Osteoblast (primary cell): ENCODE data around the gene AGBL5. TPM values are rescaled to one million over a fixed set of nuclear protein-coding genes. Genes with fewer than 3 reads are reported as not detected.
"Not testable (repeated sequence)": the region's sequence is repeated elsewhere in the genome, so short reads cannot be mapped to it uniquely, and the experiment has no call there.

Source experiments
- DNase-seq: peaks from one replicate; pipeline ENCODE4 v3.0.0; 2011; ENCODE audit warnings: low spot score, mixed read lengths; ENCODE audit not compliant: insufficient read length; ENCODE audit errors: missing footprints
- H2AFZ ChIP-seq: 2 replicates; pipeline ENCODE4 v1.6.0; 2011; ENCODE audit warnings: mild to moderate bottlenecking, low read length
- H3K27ac ChIP-seq: 2 replicates; pipeline ENCODE4 v1.5.1; 2011; ENCODE audit warnings: mild to moderate bottlenecking, low read depth, low read length, moderate library complexity
- H3K27me3 ChIP-seq: 2 replicates; pipeline ENCODE4 v1.6.0; 2012; ENCODE audit warnings: mild to moderate bottlenecking, control low read depth, inconsistent platforms, low read length, moderate library complexity; ENCODE audit not compliant: insufficient read depth
- H3K36me3 ChIP-seq: 2 replicates; pipeline ENCODE4 v1.5.1; 2011; ENCODE audit warnings: mild to moderate bottlenecking, low read length, control low read depth, moderate library complexity; ENCODE audit not compliant: insufficient read depth
- H3K4me1 ChIP-seq: 2 replicates; pipeline ENCODE4 v1.5.1; 2011; ENCODE audit warnings: mild to moderate bottlenecking, low read length, control low read depth, moderate library complexity; ENCODE audit not compliant: insufficient read depth
- H3K4me2 ChIP-seq: 2 replicates; pipeline ENCODE4 v1.6.0; 2011; ENCODE audit warnings: mild to moderate bottlenecking, low read length; ENCODE audit not compliant: insufficient read depth
- H3K4me3 ChIP-seq: fragments of 200-600 bp; sonication (generic); 3 replicates; pipeline ENCODE4 v1.5.1; 2012; ENCODE audit warnings: mild to moderate bottlenecking, low read length, inconsistent platforms; ENCODE audit not compliant: insufficient read depth
- H3K79me2 ChIP-seq: 2 replicates; pipeline ENCODE4 v1.6.0; 2012; ENCODE audit warnings: mild to moderate bottlenecking, low read length, control low read depth, inconsistent platforms; ENCODE audit not compliant: insufficient read depth
- H3K9me3 ChIP-seq: 2 replicates; pipeline ENCODE4 v1.5.1; 2011; ENCODE audit warnings: low read depth, low read length, control low read depth
- H4K20me1 ChIP-seq: 2 replicates; pipeline ENCODE4 v1.6.0; 2012; ENCODE audit warnings: mild to moderate bottlenecking, low read length, control low read depth; ENCODE audit not compliant: insufficient read depth
- total RNA-seq: library from RNA; depleted of rRNA; stranded (reverse); fragments of >200 nt; gene quantifications from 2 replicates; pipeline ENCODE4 v1.2.3, GENCODE V29; 2012
- TF ChIP-seq, protein P1 (sequence below): IDR thresholded peaks from 2 replicates; pipeline ENCODE4 v1.5.1; 2011; ENCODE audit warnings: mild to moderate bottlenecking, low read depth, low read length, moderate library complexity; ENCODE audit errors: extremely low read depth

Gene AGBL5
- total RNA-seq, 1 donor = 24.6 TPM

GRCh38 chr2:27117995-27118524 lies 66.6 kb downstream of the AGBL5 start:
- TF ChIP-seq, protein P1, sequence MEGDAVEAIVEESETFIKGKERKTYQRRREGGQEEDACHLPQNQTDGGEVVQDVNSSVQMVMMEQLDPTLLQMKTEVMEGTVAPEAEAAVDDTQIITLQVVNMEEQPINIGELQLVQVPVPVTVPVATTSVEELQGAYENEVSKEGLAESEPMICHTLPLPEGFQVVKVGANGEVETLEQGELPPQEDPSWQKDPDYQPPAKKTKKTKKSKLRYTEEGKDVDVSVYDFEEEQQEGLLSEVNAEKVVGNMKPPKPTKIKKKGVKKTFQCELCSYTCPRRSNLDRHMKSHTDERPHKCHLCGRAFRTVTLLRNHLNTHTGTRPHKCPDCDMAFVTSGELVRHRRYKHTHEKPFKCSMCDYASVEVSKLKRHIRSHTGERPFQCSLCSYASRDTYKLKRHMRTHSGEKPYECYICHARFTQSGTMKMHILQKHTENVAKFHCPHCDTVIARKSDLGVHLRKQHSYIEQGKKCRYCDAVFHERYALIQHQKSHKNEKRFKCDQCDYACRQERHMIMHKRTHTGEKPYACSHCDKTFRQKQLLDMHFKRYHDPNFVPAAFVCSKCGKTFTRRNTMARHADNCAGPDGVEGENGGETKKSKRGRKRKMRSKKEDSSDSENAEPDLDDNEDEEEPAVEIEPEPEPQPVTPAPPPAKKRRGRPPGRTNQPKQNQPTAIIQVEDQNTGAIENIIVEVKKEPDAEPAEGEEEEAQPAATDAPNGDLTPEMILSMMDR = no peak
- Histone ChIP-seq H3K27ac (no peak overlapping the region), H3K36me3 (no peaks in the 10 kb centered on the region), H3K4me2 (peak overlapping the region; percentile 91), H4K20me1 (peaks cover 3% of the 10 kb centered on the region), H3K4me3 (peak overlapping the region; percentile 70), H3K79me2 (no peaks in the 10 kb centered on the region), H3K9me3 (no peaks in the 10 kb centered on the region), H3K27me3 (peaks cover 43% of the 10 kb centered on the region), H3K4me1 (no peaks in the 10 kb centered on the region), H2AFZ (peak overlapping the region; percentile 77)
- peak; percentile 84 for DNase-seq

GRCh38 chr2:27118525-27119329 lies 67.3 kb downstream of the AGBL5 start, which contains the start of gene CGREF1:
Gene CGREF1, minus strand, starts transcription at chr2:27119128. Its CDS starts 14,762 bp downstream, at chr2:27104366.
- Histone ChIP-seq H3K4me2 (peak within 1 kb of the TSS; percentile 91), H4K20me1 (peaks cover 3% of the 10 kb centered on the region), H3K36me3 (no peaks in the 10 kb centered on the region), H2AFZ (peak within 1 kb of the TSS; percentile 77), H3K9me3 (no peaks in the 10 kb centered on the region), H3K27me3 (peaks cover 43% of the 10 kb centered on the region), H3K27ac (no peak within 1 kb of the TSS), H3K4me3 (peak within 1 kb of the TSS; percentile 70), H3K79me2 (no peaks in the 10 kb centered on the region), H3K4me1 (peaks cover 3% of the 10 kb centered on the region)
- TF ChIP-seq, protein P1 = no peak
- peak; percentile 97 for DNase-seq

DNA sequence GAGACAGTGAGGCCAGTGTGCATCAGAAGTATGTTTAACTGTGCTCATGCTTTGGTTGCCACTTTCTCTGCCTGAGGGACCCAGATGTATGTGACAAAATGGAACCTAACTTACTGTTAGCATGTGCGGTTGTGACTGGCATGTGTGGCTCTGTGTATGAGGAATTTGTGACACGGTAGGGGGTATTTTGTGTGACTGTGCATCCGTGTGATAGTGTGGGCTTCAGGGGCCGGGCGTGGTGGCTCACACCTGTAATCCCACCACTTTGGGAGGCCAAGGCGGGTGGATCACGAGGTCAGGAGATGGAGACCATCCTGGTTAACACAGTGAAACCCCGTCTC lies 67.8 kb downstream of the AGBL5 start:
- H3K36me3 ChIP-seq, H3K9me3 ChIP-seq, H3K79me2 ChIP-seq, H4K20me1 ChIP-seq, DNase-seq, H3K4me1 ChIP-seq, H3K27ac ChIP-seq: not testable (repeated sequence)
- Histone ChIP-seq H3K4me2 (peak overlapping the region; percentile 91), H2AFZ (peak overlapping the region; percentile 65), H3K27me3 (peaks cover 43% of the 10 kb centered on the region), H3K4me3 (peak overlapping the region; percentile 70)

Other genes with a start within 250 kb of the AGBL5 start
- not detected in 2 replicates for gene DPYSL5, start 203.5 kb upstream of the AGBL5 start, total RNA-seq
- 6.5 TPM in 2 replicates for gene MAPRE3, start 81.0 kb upstream of the AGBL5 start, total RNA-seq
- 50.3 and 50.7 TPM in 2 replicates for gene TMEM214, start 18.7 kb upstream of the AGBL5 start, total RNA-seq
- 202 and 235 TPM in 2 replicates for gene OST4, start 20.0 kb downstream of the AGBL5 start, total RNA-seq
- gene EMILIN1, start 26.9 kb downstream of the AGBL5 start, total RNA-seq = 137 and 138 TPM in 2 replicates
- gene KHK, start 35.1 kb downstream of the AGBL5 start, total RNA-seq = 0.29 and 0.36 TPM in 2 replicates
- gene CGREF1, start 67.5 kb downstream of the AGBL5 start, total RNA-seq = 6.8 and 14.5 TPM in 2 replicates
- gene ABHD1, start 72.1 kb downstream of the AGBL5 start, total RNA-seq = under 0.01 TPM in 2 replicates
- 42.4 and 45.2 TPM in 2 replicates for gene PREB, start 83.0 kb downstream of the AGBL5 start, total RNA-seq
- gene PRR30, start 87.7 kb downstream of the AGBL5 start, total RNA-seq = not detected in 2 replicates
- gene TCF23, start 97.3 kb downstream of the AGBL5 start, total RNA-seq = not detected in 2 replicates
- 187 and 198 TPM in 2 replicates for gene ATRAID, start 160.4 kb downstream of the AGBL5 start, total RNA-seq
- gene SLC5A6, start 160.6 kb downstream of the AGBL5 start, total RNA-seq = 14.1 TPM in 2 replicates
- 28.6 and 30.8 TPM in 2 replicates for gene CAD, start 165.7 kb downstream of the AGBL5 start, total RNA-seq
- under 0.01 and 0.88 TPM in 2 replicates for gene SLC30A3, start 211.4 kb downstream of the AGBL5 start, total RNA-seq
- gene DNAJC5G, start 223.8 kb downstream of the AGBL5 start, total RNA-seq = not detected in 2 replicates
- gene TRIM54, start 230.8 kb downstream of the AGBL5 start, total RNA-seq = not detected in 2 replicates